ENCODE measurements around the gene ZNF346. TPM values are rescaled to one million over a fixed set of nuclear protein-coding genes. Genes with fewer than 3 reads are reported as not detected.
"Not testable (repeated sequence)": the region's sequence is repeated elsewhere in the genome, so short reads cannot be mapped to it uniquely, and the experiment has no call there.

The ZNF346 gene, protein sequence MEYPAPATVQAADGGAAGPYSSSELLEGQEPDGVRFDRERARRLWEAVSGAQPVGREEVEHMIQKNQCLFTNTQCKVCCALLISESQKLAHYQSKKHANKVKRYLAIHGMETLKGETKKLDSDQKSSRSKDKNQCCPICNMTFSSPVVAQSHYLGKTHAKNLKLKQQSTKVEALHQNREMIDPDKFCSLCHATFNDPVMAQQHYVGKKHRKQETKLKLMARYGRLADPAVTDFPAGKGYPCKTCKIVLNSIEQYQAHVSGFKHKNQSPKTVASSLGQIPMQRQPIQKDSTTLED
- 10 to 100 TPM; 23.6 to 34.4 TPM for total RNA-seq

- Histone ChIP-seq H3K4me1 (replicated peaks) (no peaks in the 10 kb centered on the region), H3K9me3 (no peaks in the 10 kb centered on the region), H3K36me3 (no peaks in the 10 kb centered on the region), H3K4me3 (peak within 1 kb of the TSS; percentile 53 to 69), H3K27me3 (replicated peaks; ENCODE audit: insufficient read depth) (no peaks in the 10 kb centered on the region), H3K27ac (peak within 1 kb of the TSS; percentile 65 to 66)
- TF ChIP-seq POLR2A (IDR thresholded peaks at IDR 0.05) (peak; percentile 46), POLR2AphosphoS5 (IDR thresholded peaks at IDR 0.05) (peak; percentile 77)
- TF ChIP-seq, protein P1, sequence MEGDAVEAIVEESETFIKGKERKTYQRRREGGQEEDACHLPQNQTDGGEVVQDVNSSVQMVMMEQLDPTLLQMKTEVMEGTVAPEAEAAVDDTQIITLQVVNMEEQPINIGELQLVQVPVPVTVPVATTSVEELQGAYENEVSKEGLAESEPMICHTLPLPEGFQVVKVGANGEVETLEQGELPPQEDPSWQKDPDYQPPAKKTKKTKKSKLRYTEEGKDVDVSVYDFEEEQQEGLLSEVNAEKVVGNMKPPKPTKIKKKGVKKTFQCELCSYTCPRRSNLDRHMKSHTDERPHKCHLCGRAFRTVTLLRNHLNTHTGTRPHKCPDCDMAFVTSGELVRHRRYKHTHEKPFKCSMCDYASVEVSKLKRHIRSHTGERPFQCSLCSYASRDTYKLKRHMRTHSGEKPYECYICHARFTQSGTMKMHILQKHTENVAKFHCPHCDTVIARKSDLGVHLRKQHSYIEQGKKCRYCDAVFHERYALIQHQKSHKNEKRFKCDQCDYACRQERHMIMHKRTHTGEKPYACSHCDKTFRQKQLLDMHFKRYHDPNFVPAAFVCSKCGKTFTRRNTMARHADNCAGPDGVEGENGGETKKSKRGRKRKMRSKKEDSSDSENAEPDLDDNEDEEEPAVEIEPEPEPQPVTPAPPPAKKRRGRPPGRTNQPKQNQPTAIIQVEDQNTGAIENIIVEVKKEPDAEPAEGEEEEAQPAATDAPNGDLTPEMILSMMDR (IDR thresholded peaks at IDR 0.05) = peak; percentile 23 to 70 (median 48)
- DNase-seq (ENCODE audit: low spot score) = peak; percentile 88
- intact Hi-C loops (cut with DNase I) = no loop called here
- under 1% methylated on average over 72 of the region's 77 CpGs for WGBS
Measured at GRCh38 chr5:177022386-177023302, at the start of gene ZNF346. Gene ZNF346 (plus strand): TSS chr5:177022696. CDS start chr5:177022739, 43 bp downstream.

DNA sequence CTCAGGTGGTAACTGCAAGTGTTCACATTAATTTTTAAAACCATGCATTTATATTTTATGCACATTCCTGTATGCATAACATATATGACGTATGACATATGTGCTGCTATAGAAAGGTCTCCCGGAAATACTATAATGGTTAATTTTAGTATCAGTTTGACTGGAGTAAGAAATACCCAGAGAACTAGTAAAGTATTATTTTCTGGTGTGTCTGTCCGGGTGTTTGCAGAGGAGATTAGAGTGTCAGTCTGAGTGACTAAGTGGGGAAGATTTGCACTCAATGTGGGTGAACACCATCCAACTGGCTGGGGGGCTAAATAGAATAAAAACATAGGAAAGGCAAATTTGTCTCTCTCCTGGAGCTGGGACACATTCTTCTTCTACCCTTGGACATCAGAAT lies 42.8 kb upstream of the ZNF346 start:
- Histone ChIP-seq H3K27me3 (replicated peaks; ENCODE audit: insufficient read depth) (no peaks in the 10 kb centered on the region), H3K36me3 (no peaks in the 10 kb centered on the region), H3K4me1 (replicated peaks) (no peaks in the 10 kb centered on the region), H3K27ac (no peak overlapping the region), H3K9me3 (no peaks in the 10 kb centered on the region), H3K4me3 (no peak overlapping the region)
- WGBS = 90% methylated on average over 3 of the region's 3 CpGs
- TF ChIP-seq, protein P1 (IDR thresholded peaks at IDR 0.05) = no peak
- TF ChIP-seq POLR2AphosphoS5 (IDR thresholded peaks at IDR 0.05) (no peak), POLR2A (IDR thresholded peaks at IDR 0.05) (no peak)
- intact Hi-C loops (cut with DNase I) = no loop called here
- DNase-seq (ENCODE audit: low spot score) = no peak

- Histone ChIP-seq H3K36me3 (no peaks in the 10 kb centered on the region), H3K27me3 (replicated peaks; ENCODE audit: insufficient read depth) (no peaks in the 10 kb centered on the region), H3K27ac (no peak overlapping the region), H3K9me3 (no peaks in the 10 kb centered on the region), H3K4me1 (replicated peaks) (no peaks in the 10 kb centered on the region), H3K4me3 (no peak overlapping the region)
- no peak for TF ChIP-seq POLR2AphosphoS5 (IDR thresholded peaks at IDR 0.05)
- TF ChIP-seq POLR2A (IDR thresholded peaks at IDR 0.05) = no peak
- TF ChIP-seq, protein P1 (IDR thresholded peaks at IDR 0.05) = no peak
- 87% methylated on average over 7 of the region's 7 CpGs for WGBS
- intact Hi-C loops (cut with DNase I) = no loop called here
- no peak for DNase-seq (ENCODE audit: low spot score)
Measured at GRCh38 chr5:176980818-176981217, 41.7 kb upstream of the ZNF346 start.

- intact Hi-C loops (cut with DNase I); H3K4me1 ChIP-seq (replicated peaks); H3K27ac ChIP-seq; H3K4me3 ChIP-seq; H3K36me3 ChIP-seq; H3K9me3 ChIP-seq; H3K27me3 ChIP-seq (replicated peaks; ENCODE audit: insufficient read depth); DNase-seq (ENCODE audit: low spot score): not testable (repeated sequence)
- WGBS = 80% methylated on average over 9 of the region's 13 CpGs
Measured at GRCh38 chr5:176983112-176983511, 39.4 kb upstream of the ZNF346 start.

DNA sequence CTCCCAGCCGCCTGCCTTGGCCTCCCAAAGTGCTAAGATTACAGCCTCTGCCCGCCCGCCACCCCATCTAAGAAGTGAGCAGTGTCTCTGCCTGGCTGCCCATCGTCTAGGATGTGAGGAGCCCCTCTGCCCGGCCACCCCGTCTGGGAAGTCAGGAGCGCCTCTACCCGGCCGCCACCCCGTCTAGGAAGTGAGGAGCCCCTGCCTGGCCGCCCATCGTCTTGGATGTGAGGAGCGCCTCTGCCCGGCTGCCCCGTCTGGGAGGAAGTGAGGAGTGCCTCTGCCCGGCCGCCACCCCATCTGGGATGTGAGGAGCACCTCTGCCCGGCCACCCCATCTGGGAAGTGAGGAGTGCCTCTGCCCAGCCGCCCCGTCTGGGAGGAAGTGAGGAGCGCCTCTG lies 38.9 kb upstream of the ZNF346 start:
- H3K9me3 ChIP-seq; DNase-seq (ENCODE audit: low spot score); H3K27me3 ChIP-seq (replicated peaks; ENCODE audit: insufficient read depth); H3K4me1 ChIP-seq (replicated peaks); intact Hi-C loops (cut with DNase I); H3K36me3 ChIP-seq; H3K27ac ChIP-seq; H3K4me3 ChIP-seq: not testable (repeated sequence)
- WGBS = 96% methylated on average over 19 of the region's 21 CpGs

GRCh38 chr5:176984176-176984575 lies 38.3 kb upstream of the ZNF346 start:
- H3K4me3 ChIP-seq; H3K36me3 ChIP-seq; H3K4me1 ChIP-seq (replicated peaks); H3K9me3 ChIP-seq; H3K27me3 ChIP-seq (replicated peaks; ENCODE audit: insufficient read depth); DNase-seq (ENCODE audit: low spot score); intact Hi-C loops (cut with DNase I); H3K27ac ChIP-seq: not testable (repeated sequence)
- 97% methylated on average over 27 of the region's 28 CpGs for WGBS

All from prostate gland (tissue), 2 donors.